Upper lobe of left lung (tissue), 6 donors: ENCODE data around the gene ITPK1. TPM values are rescaled to one million over a fixed set of nuclear protein-coding genes. Genes with fewer than 3 reads are reported as not detected.

Experiments used
- ATAC-seq, 2 donors: fragments of 200-7000 bp; cut with Tn5 transposase; one replicate each; pipeline ENCODE4 v1.9.1; 2022; ENCODE audit warnings: mild to moderate bottlenecking in 2 of 2, moderate library complexity in 2 of 2; ENCODE audit not compliant: low FRiP score in 2 of 2
- DNase-seq, 2 donors: peaks; one replicate each; pipeline ENCODE4 v3.0.0-alpha.2; 2019 to 2020
- H3K27ac ChIP-seq, 4 donors: fragments of 200-600 bp; sonication (generic); one replicate each; pipeline ENCODE4 v1.5.1; 2016 to 2019
- H3K27me3 ChIP-seq, 4 donors: fragments of 200-600 bp; sonication (generic); one replicate each; pipeline ENCODE4 v1.5.1; 2017 to 2019
- H3K36me3 ChIP-seq, 4 donors: fragments of 200-600 bp; sonication (generic); one replicate each; pipeline ENCODE4 v1.5.1; 2016 to 2019
- H3K4me1 ChIP-seq, 4 donors: fragments of 200-600 bp; sonication (generic); one replicate each; pipeline ENCODE4 v1.5.1; 2018 to 2019
- H3K4me3 ChIP-seq, 4 donors: fragments of 200-600 bp; sonication (generic); one replicate each; pipeline ENCODE4 v1.5.1; 2017 to 2019; ENCODE audit warnings: mild to moderate bottlenecking in 2 of 4, moderate library complexity in 1 of 4
- H3K9me3 ChIP-seq, 4 donors: fragments of 200-600 bp; sonication (generic); one replicate each; pipeline ENCODE4 v1.5.1; 2018 to 2019
- CTCF ChIP-seq, 6 experiments: fragments of 450-650 bp in 4 of 6; fragments of 200-600 bp in 2 of 6; sonication (generic) in 2 of 6; IDR thresholded peaks; one replicate each; pipeline ENCODE4 v1.5.1; 2016 to 2019; ENCODE audit warnings: antibody characterized with exemption in 6 of 6
- EP300 ChIP-seq, 4 donors: sonication (generic); formaldehyde crosslinking; IDR thresholded peaks; one replicate each; pipeline ENCODE4 v1.5.1; 2017; ENCODE audit warnings: antibody characterized with exemption in 4 of 4, control low read depth in 2 of 4
- POLR2A ChIP-seq, 4 donors: fragments of 450-650 bp; IDR thresholded peaks; one replicate each; pipeline ENCODE4 v1.5.1; 2016 to 2017; ENCODE audit warnings: antibody characterized with exemption in 4 of 4, mild to moderate bottlenecking in 2 of 4
- POLR2AphosphoS5 ChIP-seq, 2 donors: sonication (generic); formaldehyde crosslinking; IDR thresholded peaks; one replicate each; pipeline ENCODE4 v1.5.1; 2017; ENCODE audit warnings: antibody characterized with exemption in 2 of 2
- WGBS, 2 donors: methylation state at CpG; one replicate each; pipeline ENCODE4 v1.1.5; 2017 to 2018; 5-methylcytosine and 5-hydroxymethylcytosine counted together
- total RNA-seq, 6 donors: library from RNA; depleted of rRNA in 4 of 6; stranded (reverse); fragments of >200 nt in 4 of 6; gene quantifications; one replicate each; pipeline versions ENCODE4 v1.1.0 to v1.2.1, GENCODE V29; 2016 to 2021
- donor health status: DM: no; HTN: no; CAD: no; lungs with moderate emphysema.
- donor health status: DM: no; HTN: yes; CAD: no; lungs with severe emphysema.

ITPK1 gene
- total RNA-seq, 6 donors from 2014 or later = 41.9 to 128 (median 86.1) TPM

DNA sequence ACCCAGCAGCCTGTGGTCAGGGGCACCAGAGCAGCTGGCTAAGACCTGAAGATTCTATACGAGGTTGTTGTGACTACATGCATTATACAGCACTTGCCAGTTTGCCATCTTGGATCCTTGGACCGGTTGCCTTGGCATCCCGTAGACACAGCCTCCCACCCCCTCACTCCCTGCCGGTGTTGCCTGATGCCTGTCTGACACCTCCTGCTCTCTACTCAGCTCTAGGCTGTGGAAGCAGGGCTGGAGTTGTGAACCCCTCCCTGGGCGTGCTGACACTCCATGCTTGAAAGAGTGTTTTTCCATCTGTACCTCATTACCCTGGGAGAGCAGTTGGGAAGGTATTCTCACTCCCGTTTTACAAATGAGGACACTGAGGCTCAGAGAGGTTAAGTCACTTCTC lies 190.3 kb downstream of the ITPK1 start:
- TF ChIP-seq POLR2A (IDR thresholded peaks at IDR 0.05) (no peak), CTCF (IDR thresholded peaks at IDR 0.05) (no peak), POLR2AphosphoS5 (IDR thresholded peaks at IDR 0.05) (no peak), EP300 (IDR thresholded peaks at IDR 0.05) (no peak)
- DNase-seq (no peak), ATAC-seq (no peak)
- Histone ChIP-seq H3K4me3 (no peak overlapping the region), H3K4me1 (peaks cover 0 to 10% (median 0%) of the 10 kb centered on the region in 4 donors), H3K27ac (no peak overlapping the region), H3K36me3 (no peaks in the 10 kb centered on the region), H3K9me3 (no peaks in the 10 kb centered on the region), H3K27me3 (peaks cover 0 to 10% (median 2%) of the 10 kb centered on the region in 4 donors)
- 51 to 68% methylated on average over 5 to 6 of the region's 6 CpGs for WGBS, 2 donors

- H3K27me3 ChIP-seq = peaks cover 0 to 10% (median 2%) of the 10 kb centered on the region in 4 donors
- H3K36me3 ChIP-seq = no peaks in the 10 kb centered on the region
- no peaks in the 10 kb centered on the region for H3K9me3 ChIP-seq
- H3K4me3 ChIP-seq = no peak overlapping the region
- WGBS, 2 donors = 38 to 52% methylated on average over 3 to 5 of the region's 5 CpGs
- no peak overlapping the region for H3K27ac ChIP-seq
- TF ChIP-seq EP300 (IDR thresholded peaks at IDR 0.05) (no peak), POLR2AphosphoS5 (IDR thresholded peaks at IDR 0.05) (no peak), CTCF (IDR thresholded peaks at IDR 0.05) (no peak), POLR2A (IDR thresholded peaks at IDR 0.05) (no peak)
- peaks cover 0 to 10% (median 0%) of the 10 kb centered on the region in 4 donors for H3K4me1 ChIP-seq
- no peak for DNase-seq
- ATAC-seq = no peak
Measured at GRCh38 chr14:92924247-92924646, 191.5 kb downstream of the ITPK1 start.

DNA sequence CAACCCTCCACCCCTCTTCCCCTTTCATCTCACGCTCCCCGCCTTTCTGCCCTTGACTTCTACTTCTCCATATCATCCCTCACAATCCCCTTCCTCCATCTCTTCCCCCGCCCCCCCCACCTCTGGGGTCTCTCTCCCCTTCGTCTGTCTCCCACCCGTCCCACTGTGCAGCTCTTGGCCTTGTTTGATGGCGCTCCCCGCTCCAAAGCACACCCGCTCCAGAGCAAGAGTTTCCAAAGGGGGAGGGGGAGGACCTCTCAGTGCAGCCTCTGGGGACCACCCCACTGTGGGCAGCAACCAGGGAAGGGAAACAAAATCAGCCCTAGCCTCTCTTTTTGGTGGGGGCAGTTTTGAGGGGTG lies 192.0 kb downstream of the ITPK1 start:
- no peak for ATAC-seq

DNA sequence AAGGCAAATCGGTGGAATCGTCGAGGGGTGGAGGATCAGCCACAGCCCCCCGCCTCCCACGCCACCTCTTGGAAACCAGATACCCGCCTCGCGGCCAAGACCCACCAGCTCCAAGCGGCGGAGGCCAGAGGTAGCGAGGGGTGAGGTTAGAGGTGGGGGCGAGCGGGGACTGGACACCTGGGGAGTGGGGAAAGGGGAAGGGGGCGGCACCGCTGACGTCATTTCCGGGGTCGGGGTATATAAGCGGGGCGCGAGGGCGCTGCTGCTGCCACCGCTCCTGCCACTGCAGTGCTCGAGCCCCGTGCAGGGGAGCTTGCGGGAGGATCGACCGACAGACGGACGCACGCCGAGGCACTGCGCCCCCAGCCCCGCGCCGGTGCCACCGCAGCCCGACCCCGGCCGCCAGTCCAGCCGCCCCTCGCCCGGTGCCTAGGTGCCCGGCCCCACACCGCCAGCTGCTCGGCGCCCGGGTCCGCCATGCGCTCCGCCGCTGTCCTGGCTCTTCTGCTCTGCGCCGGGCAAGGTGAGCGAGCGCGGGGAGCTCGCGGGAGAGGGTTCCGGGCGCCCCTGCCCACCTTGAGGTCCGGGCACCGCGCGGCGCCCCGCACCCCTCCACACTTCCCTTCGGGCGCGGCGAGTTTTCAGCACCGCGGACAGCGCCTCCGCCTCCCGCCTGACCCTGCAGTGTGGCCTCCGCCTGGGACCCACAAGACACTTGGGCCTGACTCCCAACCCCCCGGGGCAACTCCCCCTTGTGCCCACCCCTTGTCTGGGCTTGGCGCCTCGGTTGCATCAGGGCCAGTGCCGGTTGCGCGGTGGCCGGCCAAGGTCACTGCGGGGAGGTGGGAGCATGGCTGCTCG lies 192.6 kb downstream of the ITPK1 start, which contains the start of gene CHGA:
TSS of gene CHGA (plus strand) at position 268 of the 861 bp plus-strand sequence. CDS start at position 478, 210 bp downstream.
- DNase-seq (peak in 1 of 2 donors; percentile 92), ATAC-seq (peak; percentile 31 to 70)
- Histone ChIP-seq H3K4me3 (no peak within 1 kb of the TSS), H3K36me3 (no peaks in the 10 kb centered on the region), H3K9me3 (no peaks in the 10 kb centered on the region), H3K27ac (no peak within 1 kb of the TSS), H3K27me3 (peaks cover 0 to 10% (median 2%) of the 10 kb centered on the region in 4 donors), H3K4me1 (peaks cover 0 to 10% (median 0%) of the 10 kb centered on the region in 4 donors)
- WGBS, 2 donors = 14 to 15% methylated on average over 17 to 58 of the region's 86 CpGs
- TF ChIP-seq CTCF (IDR thresholded peaks at IDR 0.05) (no peak), POLR2AphosphoS5 (IDR thresholded peaks at IDR 0.05) (no peak), EP300 (IDR thresholded peaks at IDR 0.05) (no peak), POLR2A (IDR thresholded peaks at IDR 0.05) (no peak)

More for the DNA sequence above, 192.0 kb downstream of the ITPK1 start:
- Histone ChIP-seq H3K36me3 (no peaks in the 10 kb centered on the region), H3K4me3 (no peak overlapping the region), H3K9me3 (no peaks in the 10 kb centered on the region), H3K27ac (no peak overlapping the region), H3K4me1 (peaks cover 0 to 10% (median 0%) of the 10 kb centered on the region in 4 donors), H3K27me3 (peaks cover 0 to 10% (median 2%) of the 10 kb centered on the region in 4 donors)
- no peak for DNase-seq
- no peak for TF ChIP-seq EP300 (IDR thresholded peaks at IDR 0.05)
- TF ChIP-seq POLR2AphosphoS5 (IDR thresholded peaks at IDR 0.05) = no peak
- no peak for TF ChIP-seq POLR2A (IDR thresholded peaks at IDR 0.05)
- no peak for TF ChIP-seq CTCF (IDR thresholded peaks at IDR 0.05)
- whole genome bisulfite sequencing, 2 donors = 37 to 41% methylated on average over 8 of the region's 8 CpGs
